HG03571 (cell line): ENCODE measurements around the gene JARID2.
A peak's percentile ranks its signal among the peaks of the same experiment; 100 is the strongest.

ENCODE experiments used
- ATAC-seq: cut with Tn5 transposase; IDR thresholded peaks from one replicate; pipeline ENCODE4 v1.9.1; 2021; ENCODE audit not compliant: unreplicated experiment

JARID2 gene

DNA sequence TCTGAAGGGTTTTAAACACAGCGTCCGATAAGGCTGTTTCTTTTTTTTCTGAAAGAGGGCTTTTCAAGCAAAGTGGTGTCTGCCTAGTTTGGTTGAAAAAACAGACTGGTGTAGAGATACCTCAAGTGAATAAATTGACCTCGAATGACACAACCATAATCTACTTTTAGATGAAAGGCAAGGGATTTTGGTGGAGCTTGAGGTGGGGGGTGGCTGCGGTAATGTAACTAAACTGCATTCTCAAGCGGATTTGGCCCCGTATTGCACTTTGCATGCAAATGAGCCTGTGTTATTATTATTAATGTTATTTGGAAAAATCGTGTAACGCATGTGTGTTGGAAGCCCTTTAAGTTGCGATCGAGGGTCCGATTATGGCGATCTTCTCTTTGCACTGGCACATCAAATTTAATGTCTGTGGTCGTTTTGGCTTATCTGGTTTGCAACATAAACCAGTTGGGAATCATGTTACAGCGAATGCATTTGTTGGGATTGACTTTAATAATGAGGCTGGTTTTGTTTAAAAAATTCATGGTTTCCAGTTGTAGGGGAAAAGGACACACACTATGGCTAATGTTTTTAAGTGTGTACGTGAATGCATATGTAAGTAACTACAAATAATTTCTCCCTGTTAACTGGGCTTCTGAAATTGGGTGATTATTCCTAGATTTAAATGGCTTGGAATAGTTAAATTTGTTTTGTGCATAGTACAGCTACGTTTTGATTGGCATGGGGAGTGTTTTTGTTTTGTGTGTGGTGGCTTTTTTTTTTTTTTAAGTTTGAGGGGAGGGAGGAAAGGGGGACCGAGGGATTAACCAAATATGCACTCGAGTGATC, 1.0 kb downstream of the JARID2 start:
- ATAC-seq: no peak

DNA sequence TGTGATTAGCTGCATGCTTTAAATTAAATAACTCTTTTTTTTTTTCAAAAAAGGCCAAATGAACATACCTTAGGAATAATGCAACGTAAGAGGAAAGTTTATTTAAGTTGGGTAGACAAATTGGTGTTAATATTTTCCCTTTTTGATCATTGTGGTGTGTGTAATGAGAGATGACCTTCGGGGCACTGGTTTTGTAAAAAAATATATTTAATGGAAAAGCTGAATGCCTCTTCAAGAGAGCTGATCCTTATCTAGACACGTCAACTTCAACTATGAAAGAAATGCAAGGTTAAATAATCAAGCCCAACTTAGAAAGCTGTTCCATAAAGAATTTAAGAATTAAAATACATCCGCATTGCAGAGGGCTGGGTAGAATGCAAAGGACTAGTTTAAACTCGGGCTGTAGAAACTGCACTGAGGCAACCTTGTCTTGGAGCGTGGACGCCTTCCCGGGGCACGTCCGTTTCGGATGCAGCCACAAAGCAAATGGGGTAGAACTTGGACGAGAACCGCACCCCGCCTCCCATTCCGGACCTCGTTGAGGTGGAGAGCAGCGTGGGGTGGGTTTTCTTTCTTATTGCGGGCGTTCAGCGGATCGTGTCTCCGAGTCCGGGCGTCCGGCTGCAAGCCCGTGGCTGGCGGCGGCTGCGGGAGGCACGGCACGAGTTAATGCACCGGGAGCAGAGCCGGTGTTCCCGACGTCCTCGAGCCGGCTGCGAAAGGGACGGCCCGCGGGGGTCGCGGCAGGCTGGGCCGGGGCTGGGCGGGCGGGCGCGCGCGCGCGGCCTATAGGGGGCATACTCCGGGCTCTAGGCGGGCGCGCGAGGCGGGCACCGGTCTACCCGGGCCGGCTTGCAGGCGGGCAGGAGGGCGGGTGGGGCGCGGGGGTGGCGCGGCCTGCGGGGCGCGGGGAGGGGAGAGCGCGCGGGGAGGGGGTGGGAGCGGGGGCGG, 1.9 kb downstream of the JARID2 start:
- ATAC-seq: peak; percentile 12

DNA sequence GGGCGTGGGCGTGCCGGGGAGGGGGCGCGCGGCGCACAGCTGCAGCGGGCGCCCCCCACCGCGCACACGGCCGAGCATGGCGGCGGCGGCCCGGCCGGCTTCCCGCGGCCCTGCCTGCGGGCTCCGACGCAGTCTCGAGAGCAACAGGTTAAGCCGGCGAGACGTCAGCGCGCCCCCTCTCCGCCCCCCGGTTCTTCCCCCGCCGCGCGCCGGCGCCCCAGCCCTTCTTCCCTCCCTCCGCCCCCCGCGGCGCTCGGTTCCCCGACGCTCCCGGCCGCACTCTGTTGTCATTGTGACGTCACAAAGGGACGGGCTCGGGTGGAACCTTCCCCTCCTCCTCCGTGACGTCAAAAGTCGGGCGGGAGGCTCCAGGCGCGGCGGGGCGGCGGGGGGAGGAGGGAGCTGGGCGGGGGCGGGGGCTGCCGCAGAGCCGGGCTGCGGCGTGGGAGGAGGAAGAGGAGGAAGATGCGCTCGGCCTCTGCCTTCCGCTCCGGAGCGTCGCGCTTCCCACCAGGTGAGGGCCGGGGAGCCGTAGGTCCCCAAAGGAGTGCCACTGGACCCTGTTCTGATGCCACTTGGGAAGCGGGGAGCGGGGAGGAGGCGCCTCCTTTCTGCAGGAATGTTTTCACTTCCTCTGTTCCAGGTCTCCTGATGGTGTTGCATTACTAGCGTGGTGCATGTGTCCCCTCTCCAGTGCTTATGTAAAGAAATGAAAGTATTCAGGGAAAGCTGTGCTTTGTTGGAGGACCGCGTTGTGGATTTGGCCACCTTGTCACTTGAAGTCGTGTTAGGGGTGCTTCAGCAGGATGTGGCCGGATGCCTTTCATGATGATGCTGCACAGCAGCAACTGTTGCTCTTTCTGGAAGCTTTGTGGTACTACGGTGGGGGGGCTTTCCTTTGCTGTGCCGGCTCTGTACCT, 2.8 kb downstream of the JARID2 start:
- peak; percentile 32 for ATAC-seq

DNA sequence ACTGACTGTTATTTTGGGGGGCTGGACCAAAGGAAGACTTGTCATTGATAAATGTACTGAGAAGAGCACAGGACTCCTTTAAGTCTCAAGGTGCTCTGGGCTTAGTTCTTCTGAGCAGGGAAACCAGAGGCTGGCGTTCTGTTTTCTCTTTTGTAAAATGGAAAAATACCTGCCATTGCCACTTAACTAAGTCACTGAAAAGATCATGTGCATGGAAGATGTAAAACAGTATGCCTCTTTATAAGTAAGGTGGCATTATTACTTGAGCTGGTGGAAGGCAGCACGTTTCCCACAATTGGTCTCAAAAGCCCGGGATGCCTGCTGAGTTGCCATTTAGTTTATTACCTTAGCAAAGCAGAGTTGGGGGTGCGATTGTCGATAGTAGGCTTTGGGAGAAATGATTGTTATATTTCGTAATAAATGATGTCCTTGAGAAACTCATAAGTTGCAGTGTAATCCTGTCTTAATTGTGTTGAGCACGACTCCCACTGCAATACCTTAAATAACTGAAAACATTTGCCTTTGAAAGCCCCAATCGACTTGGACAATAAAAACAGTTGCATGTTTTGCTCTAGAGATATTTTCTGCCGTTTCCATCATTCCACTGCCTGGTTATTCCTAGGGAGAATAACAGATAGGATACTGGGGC, 3.6 kb downstream of the JARID2 start:
- no peak for ATAC-seq

DNA sequence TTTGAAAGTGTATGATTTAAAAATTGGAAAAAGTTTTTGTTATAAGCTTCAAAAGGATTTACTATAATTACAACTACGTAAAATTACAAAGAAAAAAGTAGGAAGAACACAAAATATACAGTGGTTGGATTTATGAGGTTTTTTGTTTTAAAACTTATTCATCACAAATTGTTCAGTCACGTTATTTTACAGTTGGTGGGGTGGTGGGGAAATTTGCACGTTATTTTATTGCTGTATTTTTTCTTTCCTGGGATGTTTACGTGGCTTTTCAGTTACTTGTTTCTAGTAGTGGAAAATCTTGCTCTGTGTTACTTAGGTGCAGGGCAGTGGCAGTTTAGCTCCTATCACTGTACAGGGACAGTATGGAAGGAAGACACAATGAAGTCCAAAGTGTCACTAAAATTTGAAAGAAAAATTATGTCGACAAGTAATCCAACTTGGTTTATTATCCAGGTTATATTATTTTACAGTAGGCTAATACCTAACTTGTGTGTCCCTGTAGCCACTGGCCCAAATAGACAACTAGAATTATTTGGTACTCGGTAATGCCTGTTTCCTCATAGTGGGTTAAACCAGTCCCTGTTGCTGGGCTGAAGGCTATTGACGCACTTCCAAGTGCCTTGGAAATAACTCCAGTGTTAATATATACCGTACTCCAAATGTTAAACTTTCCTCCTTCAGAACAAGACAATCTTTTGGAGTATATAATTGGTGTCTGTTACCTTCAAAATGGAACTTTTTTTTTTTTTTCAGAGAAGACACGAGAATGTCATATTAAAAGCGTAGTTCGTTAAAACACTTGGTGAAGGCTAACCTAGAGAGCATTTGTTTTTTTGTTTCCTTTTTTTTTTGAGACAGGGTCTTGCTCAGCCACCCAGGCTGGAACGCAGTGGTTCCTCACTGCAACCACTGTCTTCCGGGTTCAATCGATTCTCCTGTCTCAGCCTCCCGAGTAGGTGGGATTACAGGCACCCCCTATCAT, 4.6 kb downstream of the JARID2 start:
- no peak for ATAC-seq

DNA sequence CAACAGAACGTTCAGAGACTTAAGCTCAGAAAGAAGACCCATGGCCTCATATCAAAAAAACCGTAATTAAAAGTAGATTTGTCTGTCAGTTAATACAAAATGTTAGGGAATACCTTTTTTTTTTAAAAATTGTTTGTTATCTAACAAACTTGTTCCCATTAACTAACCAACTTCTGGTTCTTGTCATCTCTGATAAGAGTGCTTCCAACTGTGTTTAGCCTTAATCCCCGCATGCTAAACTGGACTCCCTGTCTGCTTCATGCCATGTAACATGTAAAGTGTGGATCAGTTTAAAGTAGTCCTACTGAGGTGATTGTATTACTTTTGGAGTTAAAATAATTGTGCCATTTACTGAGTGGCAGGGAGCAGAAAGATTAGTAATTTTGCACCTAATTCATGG, 6.3 kb downstream of the JARID2 start:
- no peak for ATAC-seq

DNA sequence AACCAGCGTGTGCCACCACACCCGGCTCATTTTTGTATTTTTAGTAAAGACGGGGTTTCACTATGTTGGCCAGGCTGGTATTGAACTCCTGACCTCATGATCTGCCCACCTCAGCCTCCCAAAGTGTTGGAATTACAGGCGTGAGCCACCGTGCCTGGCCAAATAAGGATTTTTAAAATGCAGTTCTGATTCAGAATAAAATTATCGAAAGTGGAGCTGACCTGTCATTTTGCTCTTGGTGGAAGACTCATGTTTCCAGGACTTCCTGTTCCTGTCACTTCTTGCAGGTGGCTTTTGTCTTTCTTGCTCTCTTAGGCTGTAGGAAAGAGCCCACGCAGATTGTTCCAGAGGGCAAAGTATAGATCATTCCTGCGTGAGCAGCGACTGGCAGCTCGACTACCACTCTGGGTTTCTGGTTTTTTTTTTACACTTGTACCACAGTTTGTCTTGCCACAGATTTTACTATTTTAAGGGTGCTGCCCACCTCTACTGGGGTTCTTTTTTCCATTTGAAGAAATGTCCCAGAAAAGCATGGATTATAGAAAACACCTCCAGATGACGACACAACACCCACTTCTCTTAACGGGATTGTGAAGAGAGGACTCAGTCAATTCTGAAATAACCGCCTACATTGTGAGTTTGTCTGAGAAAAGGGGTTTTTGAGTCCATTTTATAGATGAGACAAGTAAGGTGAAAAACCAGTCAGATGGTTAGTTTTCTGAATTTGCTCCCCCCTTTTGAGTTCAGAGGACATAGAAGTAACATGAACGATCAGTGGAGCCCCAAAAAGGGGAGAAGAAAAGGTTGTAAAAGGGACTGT, 7.5 kb downstream of the JARID2 start:
- ATAC-seq: no peak

DNA sequence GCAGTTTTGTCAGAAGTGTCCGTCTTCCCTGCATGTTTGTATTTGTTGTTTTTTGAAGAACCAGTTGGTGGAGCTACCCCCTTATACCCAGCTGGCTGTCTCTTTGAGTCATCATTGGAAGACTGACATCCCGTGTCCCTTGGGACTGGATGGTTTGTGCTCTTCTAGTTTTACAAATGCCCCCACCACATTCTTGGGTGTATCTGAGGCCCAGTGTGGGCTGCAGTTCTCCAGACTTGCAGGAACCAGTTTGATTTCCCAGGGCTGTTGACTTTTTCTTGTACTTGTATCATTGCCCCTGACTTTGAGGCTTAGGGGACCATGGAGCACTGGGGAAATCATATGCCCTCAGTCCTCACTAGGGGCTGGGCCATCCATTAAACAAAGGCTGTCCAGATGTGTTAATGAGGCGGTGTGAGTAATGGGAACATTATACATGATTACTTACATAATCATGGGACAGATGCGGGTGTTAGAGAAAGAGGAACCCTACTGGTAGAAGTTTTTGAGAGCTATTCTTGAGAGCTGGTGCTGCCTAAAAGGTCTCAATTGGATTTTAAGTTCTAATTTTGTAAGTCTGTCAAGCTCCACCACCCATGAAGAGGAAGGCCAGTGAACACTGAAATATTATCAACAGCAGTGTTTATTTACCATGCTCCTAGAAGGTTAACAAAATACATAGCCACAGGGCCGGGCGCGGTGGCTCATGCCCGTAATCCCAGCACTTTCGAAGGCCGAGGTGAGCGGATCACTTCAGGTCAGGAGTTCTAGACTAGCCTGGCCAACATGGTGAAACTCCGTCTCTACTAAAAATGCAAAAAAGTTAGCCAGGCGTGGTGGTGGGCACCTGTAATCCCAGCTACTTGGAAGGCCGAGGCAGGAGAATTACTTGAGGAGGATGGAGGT, 8.5 kb downstream of the JARID2 start:
- no peak for ATAC-seq

DNA sequence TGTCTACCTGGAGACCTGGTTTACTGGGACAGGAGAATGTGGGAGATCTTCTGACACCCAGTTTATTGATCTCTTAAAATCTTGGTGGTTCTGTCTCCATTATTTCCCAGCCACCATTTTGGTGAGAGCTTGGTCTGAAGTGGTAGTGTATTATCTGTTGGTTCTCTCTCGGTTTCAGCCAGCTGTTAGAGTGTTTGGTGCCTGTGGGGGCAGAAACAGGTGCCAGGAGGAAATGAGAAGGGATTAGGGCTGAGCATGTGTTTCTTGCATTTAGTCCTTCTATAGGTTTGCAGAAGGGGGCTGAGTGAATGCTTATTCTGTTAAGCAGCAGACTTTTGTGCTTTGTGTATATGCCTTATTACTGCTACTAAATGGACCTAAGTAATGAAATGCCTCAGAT, 9.6 kb downstream of the JARID2 start:
- no peak for ATAC-seq

DNA sequence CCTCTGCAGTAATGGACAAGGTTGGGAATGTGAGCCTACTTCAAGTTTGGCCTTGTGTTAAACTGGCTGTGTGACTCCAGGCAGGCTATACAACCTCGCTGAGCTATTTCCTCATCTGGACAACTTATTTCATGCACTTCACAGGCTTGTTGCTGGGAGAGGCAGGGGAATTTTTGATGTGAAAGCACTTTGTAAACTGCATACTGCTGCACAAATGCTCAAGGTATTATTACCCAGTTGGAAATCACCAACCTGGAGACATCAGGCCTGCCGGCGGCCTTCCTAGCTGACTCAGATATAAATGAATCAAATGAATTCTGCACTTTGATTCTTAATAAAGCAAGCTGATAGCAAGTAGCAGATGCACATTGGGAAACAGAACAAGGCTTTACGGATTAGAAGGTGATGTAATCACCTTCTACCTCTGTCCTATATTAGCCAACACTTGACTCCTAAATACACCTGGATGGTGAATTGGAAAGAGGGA, 10.1 kb downstream of the JARID2 start:
- no peak for ATAC-seq

DNA sequence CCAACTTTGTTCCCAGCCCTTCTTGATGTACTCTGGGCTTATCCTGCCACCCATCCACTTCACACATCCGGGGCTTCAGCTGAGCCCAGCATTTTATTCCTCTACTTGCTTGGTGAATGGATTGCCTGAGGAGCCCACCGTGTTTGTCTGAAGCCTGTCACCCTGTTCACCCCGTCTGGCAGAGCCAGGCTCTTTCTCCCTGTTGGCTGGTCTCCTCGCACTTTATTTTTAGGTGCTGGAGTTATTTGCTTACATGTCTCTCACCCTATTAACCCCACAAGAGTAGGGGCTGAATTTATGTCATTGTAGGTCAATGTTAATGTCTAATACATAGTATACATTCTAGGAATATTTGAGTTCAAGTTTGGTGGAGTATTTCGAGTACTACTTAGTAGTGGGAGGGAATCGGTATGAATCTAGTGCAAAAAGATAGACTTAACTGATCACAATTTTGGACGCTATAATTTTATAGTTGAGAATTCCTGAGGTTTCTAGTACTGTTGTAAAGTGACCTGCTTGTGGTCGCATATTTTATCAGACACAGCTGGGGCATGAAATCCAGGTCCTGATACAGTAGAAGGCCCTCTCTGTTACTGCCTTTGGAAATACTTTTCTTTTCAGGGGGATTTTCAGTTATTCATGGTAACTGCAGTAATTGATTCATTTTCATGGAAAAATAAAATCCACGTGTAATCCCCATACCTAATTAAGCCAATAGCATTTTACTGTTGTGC, 10.8 kb downstream of the JARID2 start:
- ATAC-seq: no peak

DNA sequence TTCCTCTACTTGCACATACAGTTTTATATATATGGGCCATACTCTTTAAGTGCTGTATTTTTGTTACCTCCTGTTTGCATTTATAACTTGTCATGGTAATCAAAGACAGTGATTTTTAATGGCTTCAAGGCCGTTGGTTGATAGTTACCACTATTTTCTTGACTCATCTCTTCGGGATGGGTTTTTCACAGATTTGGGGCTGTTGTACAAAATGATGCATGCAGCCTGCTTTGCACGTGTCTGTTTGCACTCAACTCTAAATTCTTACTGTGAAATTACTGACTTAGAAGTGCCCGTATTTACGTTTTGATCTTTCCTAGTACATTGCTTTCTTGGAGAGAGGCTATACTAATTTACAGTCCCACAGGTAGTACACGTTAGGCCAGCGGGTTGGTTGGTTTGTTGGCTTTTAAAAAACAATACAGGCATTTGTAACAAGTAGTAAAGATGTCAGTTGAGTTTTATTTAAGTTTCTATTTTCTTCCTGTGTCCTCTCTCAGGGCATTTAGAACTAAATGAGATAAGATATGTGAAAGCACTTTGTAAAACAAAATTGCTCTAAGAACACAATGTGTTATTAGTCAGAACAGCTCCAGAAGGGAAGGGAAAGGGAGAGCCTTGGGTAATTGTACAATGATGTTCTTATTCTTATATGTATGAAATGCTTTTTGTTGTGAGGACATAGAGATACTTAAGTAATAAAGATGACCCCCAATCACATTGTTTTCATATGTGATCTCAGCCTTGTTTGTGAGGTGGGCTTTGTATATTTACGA, 11.7 kb downstream of the JARID2 start:
- no peak for ATAC-seq

DNA sequence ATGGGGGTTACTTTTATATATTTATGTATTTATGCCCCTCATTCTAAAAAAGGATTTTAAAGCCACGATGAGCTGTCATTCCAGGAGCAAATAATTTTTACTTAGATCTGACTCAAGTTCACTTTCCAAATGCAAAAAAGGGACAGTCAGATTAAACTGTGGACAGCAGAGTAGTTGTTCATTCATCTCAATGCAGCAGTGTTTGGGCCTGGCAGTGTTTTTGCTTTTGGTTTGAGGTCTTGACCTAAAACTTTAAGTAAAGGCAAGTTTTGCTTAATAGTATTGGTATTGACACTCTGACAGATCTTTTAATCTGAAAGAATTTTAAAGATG, 13.9 kb downstream of the JARID2 start:
- ATAC-seq: no peak

DNA sequence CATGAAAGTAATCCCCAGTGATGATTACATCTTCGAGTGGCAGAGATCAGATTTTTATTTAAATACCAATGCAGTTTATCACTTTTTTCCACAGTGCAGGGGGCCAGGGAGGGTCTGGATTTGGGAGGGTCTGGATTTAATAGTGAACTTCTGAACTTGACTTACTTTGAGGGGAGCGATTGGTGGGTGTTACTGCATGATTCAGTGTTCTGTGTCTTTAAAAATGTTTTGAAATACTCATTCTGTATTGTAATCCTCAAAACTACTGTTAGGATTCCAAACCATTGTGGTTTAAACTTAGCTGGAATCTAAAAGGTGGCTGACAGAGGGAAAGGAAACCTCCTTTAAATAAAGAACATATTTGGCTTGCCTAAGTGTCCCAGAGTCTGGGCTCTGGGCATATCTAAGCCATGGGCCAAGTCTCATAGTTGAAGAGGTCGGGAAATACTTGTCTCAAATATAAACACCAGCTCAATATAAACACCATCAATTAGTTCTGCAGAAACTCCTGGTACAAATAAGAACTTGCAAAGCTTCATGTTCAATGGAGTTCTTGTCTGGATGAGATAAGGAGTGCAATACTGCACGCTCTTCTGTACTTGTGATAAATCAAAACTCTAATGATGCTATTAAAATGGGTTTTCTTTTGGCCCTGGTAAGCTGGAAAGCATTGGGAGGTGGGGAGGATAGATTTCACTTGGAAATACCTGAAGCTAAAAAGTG, 14.4 kb downstream of the JARID2 start:
- ATAC-seq: no peak

DNA sequence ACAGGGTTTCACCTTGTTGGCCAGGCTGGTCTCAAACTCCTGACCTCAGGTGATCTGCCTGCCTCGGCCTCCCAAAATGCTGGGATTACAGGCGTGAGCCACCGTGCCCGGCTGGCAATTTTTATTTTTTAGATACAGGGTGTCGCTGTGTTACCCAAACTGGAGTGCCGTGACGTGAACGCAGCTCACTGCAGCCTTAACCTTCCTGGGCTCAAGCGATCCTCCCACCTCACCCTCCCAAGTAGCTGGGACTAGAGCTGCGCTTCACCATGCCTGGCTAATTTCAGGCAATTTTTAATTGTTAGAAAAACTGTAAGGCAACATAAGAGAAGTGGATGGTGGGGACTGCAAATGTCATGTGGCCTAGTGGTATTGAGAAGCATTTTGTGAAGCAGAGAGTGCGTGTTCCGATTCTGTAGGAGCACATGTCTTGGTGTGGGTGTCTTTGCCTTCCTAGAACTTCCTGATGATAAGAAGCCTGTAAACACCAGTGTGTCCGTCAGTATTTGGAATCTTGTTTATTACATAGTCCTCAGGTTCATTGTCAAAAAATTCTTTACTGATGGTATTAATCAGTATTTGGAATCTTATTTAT, 18.0 kb downstream of the JARID2 start:
- no peak for ATAC-seq
